ENCODE measurements around the gene APBA2. TPM values are rescaled to one million over a fixed set of nuclear protein-coding genes. Genes with fewer than 3 reads are reported as not detected.

APBA2 gene
- total RNA-seq, 2 donors from 2014 or later = 2.7 to 4.0 TPM

DNA sequence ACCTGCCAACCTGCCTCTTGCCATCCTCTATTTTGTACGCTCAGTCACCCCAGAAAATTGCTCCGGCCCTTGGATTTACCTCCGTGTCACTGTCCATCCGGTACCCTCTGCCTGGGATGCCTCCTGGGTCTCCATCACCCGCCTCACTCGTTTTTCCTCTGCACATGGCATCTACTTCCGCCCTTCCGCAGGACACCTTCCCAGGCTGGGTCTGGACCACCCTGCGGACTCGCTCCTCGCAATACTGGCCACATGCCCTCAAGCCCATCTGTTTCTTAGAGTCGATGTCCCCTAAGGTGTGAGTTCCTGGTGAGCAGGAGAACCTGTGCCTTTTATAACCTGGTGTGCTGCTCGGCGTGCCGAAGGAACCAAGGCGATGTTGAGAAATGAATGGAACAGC, 58.5 kb downstream of the APBA2 start:
- intact Hi-C loops (cut with DNase I) = no loop called here
- DNase-seq (ENCODE audit: low spot score) = peak; percentile 40

GRCh38 chr15:28944696-28945300, 59.0 kb downstream of the APBA2 start:
- intact Hi-C loops (cut with DNase I) = no loop called here
- DNase-seq (ENCODE audit: low spot score) = peak; percentile 66

- intact Hi-C loops (cut with DNase I) = no loop called here
- DNase-seq (ENCODE audit: low spot score) = peak; percentile 18
These were observed 60.0 kb downstream of the APBA2 start for GRCh38 chr15:28945626-28946230.

GRCh38 chr15:28946803-28947202, 61.0 kb downstream of the APBA2 start:
- DNase-seq (ENCODE audit: low spot score) = peak; percentile 23
- intact Hi-C loops (cut with DNase I) = no loop called here

DNA sequence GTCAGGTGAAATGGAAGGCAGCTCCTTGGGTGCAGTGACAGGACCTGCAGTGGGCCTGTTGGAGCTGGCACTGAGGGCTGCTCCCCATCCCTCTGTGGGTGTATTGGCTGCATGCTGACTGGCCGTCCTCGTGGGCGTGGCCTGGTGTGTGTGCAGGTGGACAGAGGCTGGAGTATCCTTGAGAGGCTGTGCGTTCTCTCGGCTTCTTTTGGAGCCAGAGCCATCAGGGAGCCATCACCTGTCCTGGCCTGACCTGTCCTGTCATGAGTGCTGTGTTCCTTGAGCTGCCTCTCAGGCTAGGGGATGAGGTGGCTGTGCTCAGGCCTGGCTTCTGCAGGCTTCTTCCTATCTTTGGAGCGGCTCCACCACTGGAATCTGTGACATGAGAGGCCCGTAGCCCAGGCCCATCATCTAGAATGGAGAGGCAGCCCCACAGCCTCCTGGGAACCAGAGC, 61.5 kb downstream of the APBA2 start:
- peak; percentile 73 for DNase-seq (ENCODE audit: low spot score)

DNA sequence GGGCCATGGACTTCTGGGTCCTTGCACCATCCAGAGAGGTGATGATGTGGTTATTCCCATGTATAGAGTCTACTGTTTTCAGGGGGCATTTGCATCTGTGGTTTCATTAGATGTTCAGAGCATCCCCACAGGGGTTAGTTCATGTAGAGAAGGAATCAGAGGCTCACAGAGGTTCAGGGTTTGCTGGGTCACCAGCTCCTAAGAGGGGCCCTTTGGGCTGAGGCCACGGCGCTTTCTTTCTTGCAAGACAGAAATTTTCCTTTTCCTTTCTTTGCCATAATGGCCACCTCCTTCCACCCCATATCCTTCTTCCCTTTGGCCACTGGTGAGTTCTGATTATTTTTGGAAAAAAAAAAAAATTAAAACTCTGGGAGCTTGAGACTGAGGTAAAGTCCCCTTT, 62.3 kb downstream of the APBA2 start:
- intact Hi-C loops (cut with DNase I) = no loop called here

More for the DNA sequence above, 61.5 kb downstream of the APBA2 start:
- intact Hi-C loops (cut with DNase I) = no loop called here

GRCh38 chr15:28950916-28951315, 65.1 kb downstream of the APBA2 start:
- intact Hi-C loops (cut with DNase I) = no loop called here

More for the DNA sequence above, 62.3 kb downstream of the APBA2 start:
- peak; percentile 50 for DNase-seq (ENCODE audit: low spot score)

GRCh38 chr15:28952666-28953491, 67.1 kb downstream of the APBA2 start:
- no peak for DNase-seq (ENCODE audit: low spot score)
- intact Hi-C loops (cut with DNase I) = no loop called here

More at GRCh38 chr15:28950916-28951315, 65.1 kb downstream of the APBA2 start:
- no peak for DNase-seq (ENCODE audit: low spot score)

DNA sequence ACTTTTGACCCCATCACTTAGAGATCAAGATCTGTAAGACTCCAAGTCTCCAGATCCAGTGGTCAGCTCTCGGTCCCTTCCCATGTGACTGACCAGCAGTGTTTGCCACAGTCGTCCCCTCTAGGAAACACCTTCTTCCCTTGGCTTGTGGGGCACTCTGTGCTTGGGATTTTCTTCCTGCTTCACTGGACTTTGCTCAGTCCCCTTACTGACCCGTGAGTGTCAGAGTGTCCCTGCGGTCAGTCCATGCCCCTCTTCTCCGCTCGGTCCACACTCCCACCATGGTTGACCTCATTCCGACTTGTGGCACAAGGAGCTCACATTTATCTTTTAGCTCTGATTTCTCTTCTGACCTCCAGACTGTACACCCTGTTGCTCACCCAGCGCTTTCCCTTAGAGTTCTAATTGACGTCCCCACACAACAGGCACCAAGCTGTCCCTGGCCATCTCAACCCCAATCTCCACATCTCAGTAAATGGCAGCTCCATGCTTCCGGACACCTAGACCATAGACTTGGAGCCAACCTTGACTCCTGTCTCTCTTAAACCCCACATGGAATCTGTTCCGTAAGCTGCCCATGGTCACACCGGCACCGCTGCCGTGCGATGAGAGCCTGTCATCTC, 67.9 kb downstream of the APBA2 start:
- intact Hi-C loops (cut with DNase I) = no loop called here
- DNase-seq (ENCODE audit: low spot score) = peak; percentile 40

- DNase-seq (ENCODE audit: low spot score) = peak; percentile 67
- intact Hi-C loops (cut with DNase I) = no loop called here
These were observed 68.8 kb downstream of the APBA2 start for GRCh38 chr15:28954466-28955159.

- peak; percentile 64 for DNase-seq (ENCODE audit: low spot score)
- intact Hi-C loops (cut with DNase I) = no loop called here
These were observed 69.6 kb downstream of the APBA2 start for GRCh38 chr15:28955160-28955992.

- peak; percentile 35 for DNase-seq (ENCODE audit: low spot score)
- intact Hi-C loops (cut with DNase I) = no loop called here
These were observed 70.2 kb downstream of the APBA2 start for GRCh38 chr15:28955993-28956421.

DNA sequence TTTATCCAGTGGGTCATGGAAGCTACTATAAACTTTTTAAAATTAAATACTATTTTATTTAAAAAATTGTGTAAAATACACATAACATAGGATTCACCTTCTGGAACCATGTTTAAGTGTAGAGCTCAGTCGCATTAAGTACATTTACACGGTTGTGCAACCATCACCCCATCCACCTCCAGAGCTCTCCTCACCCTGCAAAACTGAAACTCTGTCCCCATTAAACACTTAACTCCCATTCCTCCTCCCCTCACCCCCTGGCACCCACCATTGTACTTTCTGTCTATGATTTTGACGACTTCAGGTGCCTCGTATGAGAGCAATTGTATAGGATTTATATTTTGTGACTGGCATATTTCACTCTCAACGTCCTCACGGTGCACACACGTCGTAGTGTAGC, 70.7 kb downstream of the APBA2 start:
- intact Hi-C loops (cut with DNase I) = no loop called here
- DNase-seq (ENCODE audit: low spot score) = no peak

- peak; percentile 66 for DNase-seq (ENCODE audit: low spot score)
- intact Hi-C loops (cut with DNase I) = no loop called here
These were observed 72.1 kb downstream of the APBA2 start for GRCh38 chr15:28957606-28958498.

DNA sequence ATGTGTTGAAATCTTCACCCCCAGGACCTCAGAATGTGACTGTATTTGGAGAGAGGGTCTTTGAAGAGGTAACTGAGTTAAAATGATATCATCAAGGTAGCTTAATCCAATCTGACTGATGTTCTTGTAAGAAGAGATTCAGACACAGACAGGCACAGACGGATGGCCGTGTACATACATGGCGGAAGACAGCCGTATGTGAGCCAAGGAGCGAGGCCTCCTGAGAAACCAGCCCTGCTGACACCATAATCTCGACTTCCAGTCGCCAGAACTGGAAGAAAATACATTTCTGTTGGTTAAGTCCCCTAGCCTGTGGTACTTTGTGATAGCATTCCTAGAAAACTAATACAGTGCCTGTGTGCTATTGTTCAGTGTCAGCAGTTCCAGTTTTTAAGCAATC, 73.6 kb downstream of the APBA2 start:
- intact Hi-C loops (cut with DNase I) = no loop called here
- DNase-seq (ENCODE audit: low spot score) = no peak

DNA sequence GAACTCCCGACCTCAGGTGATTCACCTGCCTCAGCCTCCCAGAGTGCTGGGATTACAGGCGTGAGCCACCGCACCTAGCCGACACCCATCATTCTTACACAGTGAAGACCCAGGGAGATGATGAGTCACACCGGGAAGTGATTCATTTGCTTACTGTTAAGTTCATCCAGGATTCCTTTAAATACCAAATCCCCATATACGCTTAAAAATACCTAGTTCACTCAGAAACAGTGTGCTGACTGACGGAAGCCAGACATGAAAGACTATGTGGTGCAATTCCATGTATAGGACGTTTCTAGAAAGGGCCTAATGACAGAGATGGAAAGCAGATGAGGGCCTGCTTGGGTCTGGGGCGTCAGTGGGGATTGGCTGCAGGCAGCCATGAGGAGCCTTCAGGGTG, 75.2 kb downstream of the APBA2 start:
- DNase-seq (ENCODE audit: low spot score) = no peak

DNA sequence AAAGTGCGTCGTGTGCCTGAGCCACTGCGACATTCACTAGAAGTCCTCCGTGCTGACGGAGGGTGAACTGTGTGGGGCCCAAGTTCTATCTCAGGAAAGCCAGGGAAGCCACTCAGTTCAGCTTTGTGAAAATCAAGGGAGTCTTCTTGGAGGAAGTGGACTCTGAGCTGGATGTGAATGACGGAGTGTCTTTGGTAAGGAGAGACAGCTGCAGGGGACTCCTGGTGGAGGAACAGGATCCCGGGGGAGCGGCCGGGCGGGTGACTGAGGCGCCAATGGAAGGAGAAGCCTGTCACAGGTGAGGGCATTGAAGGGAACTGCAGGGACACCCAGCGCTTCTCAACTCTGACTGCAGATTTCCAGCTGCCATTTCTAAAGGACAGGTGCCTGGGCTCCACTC, 75.6 kb downstream of the APBA2 start:
- intact Hi-C loops (cut with DNase I) = no loop called here
- peak; percentile 74 for DNase-seq (ENCODE audit: low spot score)

More for the DNA sequence above, 75.2 kb downstream of the APBA2 start:
- intact Hi-C loops (cut with DNase I) = no loop called here

Measured in posterior vena cava (tissue), 2 donors.